ENCODE data around the gene LARGE1. TPM values are rescaled to one million over a fixed set of nuclear protein-coding genes. Genes with fewer than 3 reads are reported as not detected.

LARGE1 gene
- total RNA-seq, 1 experiment from 2014 or later: 5.2 TPM

DNA sequence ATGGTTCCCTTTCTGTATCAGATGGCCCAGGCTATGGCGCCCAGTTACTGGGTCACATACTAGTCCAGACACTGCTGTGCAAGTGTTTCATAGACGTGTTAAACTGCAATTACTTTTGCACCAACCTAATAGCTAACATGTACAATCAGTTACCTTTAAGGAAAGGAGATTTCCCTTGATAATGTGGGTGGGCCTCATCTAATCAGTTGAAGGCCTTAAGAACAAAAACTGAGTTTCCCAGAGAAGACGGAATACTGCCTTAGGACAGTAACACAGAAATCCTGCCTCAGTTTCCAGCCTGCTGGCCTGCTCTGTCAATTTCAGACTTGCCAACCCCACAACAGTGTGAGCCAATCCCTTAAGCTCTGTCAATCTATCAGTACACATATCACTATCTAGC, 632.2 kb downstream of the LARGE1 start:
- TF ChIP-seq CTCF (IDR thresholded peaks at IDR 0.05; ENCODE audit: unreplicated experiment): no peak
- ChIA-PET CTCF (interaction anchor here (1.9 to 4.5 kb wide), 2 partner anchors 13 to 14 kb away, joined by 9 to 24 read pairs; no protein-coding TSS in a partner anchor), POLR2A (no interaction called here)
- intact Hi-C loops (cut with micrococcal nuclease): no loop called here
- no peak overlapping the region for H3K27ac Mint-ChIP-seq (ENCODE audit: low read depth, unreplicated experiment)
- H3K27me3 Mint-ChIP-seq (ENCODE audit: insufficient read depth, unreplicated experiment): no peaks in the 10 kb centered on the region
- H3K36me3 Mint-ChIP-seq (ENCODE audit: insufficient read depth, unreplicated experiment): no peaks in the 10 kb centered on the region
- DNase-seq (ENCODE audit: unreplicated experiment): no peak
- no peaks in the 10 kb centered on the region for H3K4me1 Mint-ChIP-seq (ENCODE audit: insufficient read depth, unreplicated experiment)
- BruUV-seq (replicated peaks): no TSS peak
- H3K9me3 Mint-ChIP-seq (ENCODE audit: unreplicated experiment): no peaks in the 10 kb centered on the region
- H3K4me3 Mint-ChIP-seq (ENCODE audit: unreplicated experiment): no peak overlapping the region

- H3K4me1 Mint-ChIP-seq (ENCODE audit: insufficient read depth, unreplicated experiment): peaks cover 15% of the 10 kb centered on the region
- H3K27me3 Mint-ChIP-seq (ENCODE audit: insufficient read depth, unreplicated experiment): no peaks in the 10 kb centered on the region
- BruUV-seq (replicated peaks): no TSS peak
- POLR2A ChIA-PET: interaction anchor here (0.6 kb wide), 3 partner anchors 8 to 92 kb away, joined by 3 to 4 read pairs (median 4); no protein-coding TSS in a partner anchor
- DNase-seq (ENCODE audit: unreplicated experiment): no peak
- no peak overlapping the region for H3K27ac Mint-ChIP-seq (ENCODE audit: low read depth, unreplicated experiment)
- intact Hi-C loops (cut with micrococcal nuclease): loop anchor here (2.0 to 10.0 kb wide), 2 partner anchors 70 to 256 kb away; no protein-coding TSS in a partner anchor
- no peak overlapping the region for H3K4me3 Mint-ChIP-seq (ENCODE audit: unreplicated experiment)
- CTCF ChIA-PET: interaction anchor here (0.6 to 2.4 kb wide), 14 partner anchors 9 to 860 kb away, joined by 3 to 9 read pairs (median 4); no protein-coding TSS in a partner anchor
- H3K9me3 Mint-ChIP-seq (ENCODE audit: unreplicated experiment): no peaks in the 10 kb centered on the region
- TF ChIP-seq CTCF (IDR thresholded peaks at IDR 0.05; ENCODE audit: unreplicated experiment): no peak
- H3K36me3 Mint-ChIP-seq (ENCODE audit: insufficient read depth, unreplicated experiment): no peaks in the 10 kb centered on the region
Observed at GRCh38 chr22:33275073-33275443, 645.2 kb downstream of the LARGE1 start.

DNA sequence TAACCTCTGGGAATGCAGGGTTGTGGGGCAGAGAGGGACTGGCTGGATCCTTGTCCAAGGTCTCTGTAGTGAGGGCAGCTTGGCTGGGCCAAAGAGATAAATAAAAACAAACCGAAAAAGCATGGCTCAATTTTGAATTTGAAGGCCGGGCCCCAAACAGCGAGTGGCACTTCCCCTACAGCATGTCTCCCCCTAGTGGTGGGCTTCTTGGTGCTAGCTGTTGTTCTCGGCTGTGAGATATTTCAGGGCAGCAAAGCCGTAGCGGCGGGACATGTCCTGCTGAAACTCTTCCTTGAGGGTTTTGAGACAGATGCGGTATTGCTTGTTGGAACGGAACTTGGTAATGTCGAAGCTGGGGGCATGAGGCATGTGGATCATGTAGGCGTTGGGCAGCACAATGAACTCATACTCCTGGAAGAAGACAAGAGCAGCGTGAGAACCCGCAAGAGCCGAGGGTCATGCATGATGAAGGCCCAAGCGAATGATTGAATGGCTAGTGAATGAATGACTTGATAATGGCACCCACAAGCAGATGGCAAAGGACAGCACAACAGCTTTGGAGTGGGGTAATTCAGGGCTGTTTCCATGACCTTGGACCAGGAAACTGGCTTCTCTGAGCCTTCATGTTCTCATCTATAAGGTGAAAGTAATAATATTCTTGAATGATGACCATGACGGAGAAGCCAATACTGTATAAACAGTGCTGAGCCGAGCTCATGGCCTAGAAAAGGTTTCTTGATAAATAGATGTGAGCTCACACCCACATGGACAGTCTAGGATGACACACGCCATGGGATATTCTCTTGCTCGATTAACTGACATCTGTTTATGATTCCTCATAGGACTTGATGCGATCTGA, 645.8 kb downstream of the LARGE1 start:
- no peak overlapping the region for H3K4me3 Mint-ChIP-seq (ENCODE audit: unreplicated experiment)
- DNase-seq (ENCODE audit: unreplicated experiment): peak; percentile 52
- peaks cover 15% of the 10 kb centered on the region for H3K4me1 Mint-ChIP-seq (ENCODE audit: insufficient read depth, unreplicated experiment)
- ChIA-PET CTCF (interaction anchor here (0.6 to 2.4 kb wide), 20 partner anchors 9 to 861 kb away, joined by 3 to 9 read pairs (median 4); no protein-coding TSS in a partner anchor), POLR2A (interaction anchor here (0.6 to 0.7 kb wide), 3 partner anchors 24 to 494 kb away, joined by 3 to 4 read pairs (median 3); no protein-coding TSS in a partner anchor)
- no peak overlapping the region for H3K27ac Mint-ChIP-seq (ENCODE audit: low read depth, unreplicated experiment)
- BruUV-seq (replicated peaks): no TSS peak
- no peaks in the 10 kb centered on the region for H3K27me3 Mint-ChIP-seq (ENCODE audit: insufficient read depth, unreplicated experiment)
- peak; percentile 76 for TF ChIP-seq CTCF (IDR thresholded peaks at IDR 0.05; ENCODE audit: unreplicated experiment)
- H3K36me3 Mint-ChIP-seq (ENCODE audit: insufficient read depth, unreplicated experiment): no peaks in the 10 kb centered on the region
- intact Hi-C loops (cut with micrococcal nuclease): loop anchor here (2.0 to 10.0 kb wide), 2 partner anchors 70 to 256 kb away; no protein-coding TSS in a partner anchor
- no peaks in the 10 kb centered on the region for H3K9me3 Mint-ChIP-seq (ENCODE audit: unreplicated experiment)

- Mint-ChIP-seq H3K27me3 (ENCODE audit: insufficient read depth, unreplicated experiment) (no peaks in the 10 kb centered on the region), H3K27ac (ENCODE audit: low read depth, unreplicated experiment) (no peak overlapping the region), H3K4me1 (ENCODE audit: insufficient read depth, unreplicated experiment) (peaks cover 15% of the 10 kb centered on the region), H3K36me3 (ENCODE audit: insufficient read depth, unreplicated experiment) (no peaks in the 10 kb centered on the region), H3K9me3 (ENCODE audit: unreplicated experiment) (no peaks in the 10 kb centered on the region), H3K4me3 (ENCODE audit: unreplicated experiment) (no peak overlapping the region)
- BruUV-seq (replicated peaks): no TSS peak
- CTCF ChIA-PET: interaction anchor here (1.2 to 2.4 kb wide), 2 partner anchors 15 to 650 kb away, joined by 3 to 9 read pairs; no protein-coding TSS in a partner anchor
- POLR2A ChIA-PET: interaction anchor here (0.6 kb wide), 1 partner anchor 149 kb away, joined by 4 read pairs; no protein-coding TSS in a partner anchor
- DNase-seq (ENCODE audit: unreplicated experiment): no peak
- intact Hi-C loops (cut with micrococcal nuclease): loop anchor here (10.0 kb wide), 1 partner anchor 68 kb away; no protein-coding TSS in a partner anchor
- no peak for TF ChIP-seq CTCF (IDR thresholded peaks at IDR 0.05; ENCODE audit: unreplicated experiment)
Observed at GRCh38 chr22:33272871-33273270, 647.4 kb downstream of the LARGE1 start.

Measured in MCF 10A (cell line).